SK-N-MC (cell line): ENCODE results near the gene XXYLT1.

ENCODE experiments used
- EZH2 ChIP-seq: fragments of 200-600 bp; sonication (generic); IDR thresholded peaks from one replicate; pipeline ENCODE4 v1.6.1; 2017; ENCODE audit warnings: antibody characterized with exemption
- FOXP2 ChIP-seq: optimal IDR thresholded peaks from 2 replicates; pipeline ENCODE3; 2011; ENCODE audit warnings: mild to moderate bottlenecking, moderate library complexity; ENCODE audit not compliant: insufficient read depth; ENCODE audit errors: extremely low read length, control extremely low read depth
- POLR2AphosphoS5 ChIP-seq: IDR thresholded peaks from 2 replicates; pipeline ENCODE4 v1.6.1; 2012; ENCODE audit warnings: mild to moderate bottlenecking, low read depth, low read length, borderline replicate concordance

DNA sequence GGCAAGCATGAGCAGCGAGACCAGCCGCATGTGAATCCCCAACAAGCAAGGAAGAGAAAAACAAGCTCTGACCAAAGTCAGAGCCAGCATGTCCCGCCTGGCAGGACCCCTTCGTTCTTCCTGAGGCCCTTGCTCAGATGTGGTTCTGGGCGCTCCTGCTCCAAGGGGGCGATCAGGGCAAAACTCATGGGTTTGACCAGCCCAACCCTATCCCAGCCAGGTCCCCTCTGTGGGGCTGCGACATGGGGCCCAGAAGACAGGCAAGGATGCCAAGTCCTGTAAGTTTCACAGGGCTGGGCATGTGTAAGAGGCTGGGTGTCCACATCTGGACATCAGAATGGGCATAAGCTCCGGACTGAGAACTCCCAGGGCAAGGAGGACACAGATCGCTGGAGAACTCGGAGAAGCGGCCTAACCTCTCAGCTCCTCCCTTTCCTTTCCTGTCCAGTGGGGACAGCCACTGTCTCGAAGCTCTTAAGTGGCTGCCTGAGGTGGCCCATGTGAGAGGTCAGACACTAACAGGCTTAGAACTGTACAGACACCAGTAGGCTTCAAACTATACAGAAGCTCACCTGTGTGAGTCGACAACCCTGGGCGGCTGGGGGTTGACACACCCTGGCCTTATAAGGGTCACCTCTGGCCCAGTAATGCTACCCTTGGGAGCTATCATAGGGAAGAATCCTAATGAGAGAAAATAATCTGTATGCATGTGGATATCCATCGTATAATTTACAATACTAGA, 48.9 kb downstream of the XXYLT1 start:
- no peak for TF ChIP-seq POLR2AphosphoS5
- no peak for TF ChIP-seq EZH2
- TF ChIP-seq FOXP2, result no peak
